GM12801 (cell line): Measurements from ENCODE around the gene MLEC.

Experiments
- CTCF ChIP-seq: IDR thresholded peaks from one replicate; pipeline ENCODE4 v1.5.1; 2011; ENCODE audit warnings: control low read depth; ENCODE audit not compliant: insufficient read length; ENCODE audit errors: extremely low read depth

Gene MLEC

GRCh38 chr12:120654656-120655055 lies 32.3 kb upstream of the MLEC start:
- no peak for TF ChIP-seq CTCF

GRCh38 chr12:120656008-120656407 lies 30.9 kb upstream of the MLEC start:
- no peak for TF ChIP-seq CTCF

GRCh38 chr12:120658286-120659150 lies 28.4 kb upstream of the MLEC start:
- TF ChIP-seq CTCF: no peak

GRCh38 chr12:120659151-120659525 lies 27.8 kb upstream of the MLEC start:
- TF ChIP-seq CTCF: no peak

GRCh38 chr12:120661432-120661831 lies 25.5 kb upstream of the MLEC start:
- no peak for TF ChIP-seq CTCF

- TF ChIP-seq CTCF: no peak
Measured at GRCh38 chr12:120662879-120663278, 24.1 kb upstream of the MLEC start.

- TF ChIP-seq CTCF: no peak
Measured at GRCh38 chr12:120663741-120664140, 23.2 kb upstream of the MLEC start.
